Thyroid gland (tissue), 4 donors: ENCODE results near the gene C18orf54. TPM values are rescaled to one million over a fixed set of nuclear protein-coding genes. Genes with fewer than 3 reads are reported as not detected.
"Not testable (repeated sequence)": the region's sequence is repeated elsewhere in the genome, so short reads cannot be mapped to it uniquely, and the experiment has no call there.

Experiments
- DNase-seq, 2 donors: peaks; one replicate each; pipeline ENCODE4 v3.0.0-alpha.2; 2019
- H3K27ac ChIP-seq, 3 donors: fragments of 200-600 bp; sonication (generic); 1 replicate in 2 of 3; 2 replicates in 1 of 3; pipeline ENCODE4 v1.5.1; 2016 to 2019; ENCODE audit warnings: mild to moderate bottlenecking in 1 of 3, moderate library complexity in 1 of 3
- H3K27me3 ChIP-seq: fragments of 200-600 bp; sonication (generic); one replicate; pipeline ENCODE4 v1.5.1; 2019
- H3K36me3 ChIP-seq, 2 donors: fragments of 200-600 bp; sonication (generic); one replicate each; pipeline ENCODE4 v1.5.1; 2016 to 2019
- H3K4me1 ChIP-seq, 2 donors: fragments of 200-600 bp; sonication (generic); one replicate each; pipeline ENCODE4 v1.5.1; 2017 to 2019
- H3K4me3 ChIP-seq, 3 donors: fragments of 200-600 bp; sonication (generic); replicated peaks in 1 of 3; 1 replicate in 2 of 3; 2 replicates in 1 of 3; pipeline ENCODE4 v1.5.1; 2016; ENCODE audit warnings: mild to moderate bottlenecking in 1 of 3
- H3K9me3 ChIP-seq: fragments of 200-600 bp; sonication (generic); one replicate; pipeline ENCODE4 v1.5.1; 2017
- CTCF ChIP-seq, 6 experiments: fragments of 200-600 bp in 3 of 6; fragments of 450-650 bp in 3 of 6; sonication (generic) in 3 of 6; IDR thresholded peaks; one replicate each; pipeline ENCODE4 v1.5.1; 2016 to 2019; ENCODE audit warnings: antibody characterized with exemption in 6 of 6, mild to moderate bottlenecking in 2 of 6, inconsistent platforms in 1 of 6, moderate library complexity in 1 of 6
- POLR2A ChIP-seq, 2 donors: fragments of 450-650 bp; IDR thresholded peaks; one replicate each; pipeline ENCODE4 v1.6.1; 2017; ENCODE audit warnings: antibody characterized with exemption in 2 of 2, mild to moderate bottlenecking in 2 of 2, moderate library complexity in 1 of 2
- WGBS, 2 donors: methylation state at CpG; one replicate each; pipeline ENCODE4 v1.1.5; 2017; 5-methylcytosine and 5-hydroxymethylcytosine counted together
- intact Hi-C: fragments of 100-400 bp; cut with DNase I; formaldehyde crosslinking; loops from one replicate; pipeline ENCODE4 v1.15.1; 2023
- total RNA-seq, 4 donors: library from RNA; depleted of rRNA; stranded (reverse); fragments of >200 nt; gene quantifications; one replicate each; pipeline ENCODE4 v1.2.3, GENCODE V29; 2016

C18orf54 gene
- total RNA-seq = 1 to 10 TPM in 3 of 4 donors, under 1 TPM in 1; 0.96 to 2.2 (median 1.5) TPM

- peak; percentile 78 to 81 for DNase-seq
- 0% methylated on average over 43 to 58 of the region's 62 CpGs for WGBS, 2 donors
- TF ChIP-seq CTCF (IDR thresholded peaks at IDR 0.05) (peak in 3 of 6 experiments; percentile 8 to 34 (median 22)), POLR2A (IDR thresholded peaks at IDR 0.05) (peak in 1 of 2 donors; percentile 53)
- intact Hi-C loops = no loop called here
- no peaks in the 10 kb centered on the region for H3K36me3 ChIP-seq
- peak within 1 kb of the TSS in 1 of 3 donors; percentile 44 for H3K27ac ChIP-seq
- peak within 1 kb of the TSS; percentile 51 to 71 (median 66) for H3K4me3 ChIP-seq
- no peaks in the 10 kb centered on the region for H3K27me3 ChIP-seq
- no peaks in the 10 kb centered on the region for H3K9me3 ChIP-seq
- peaks cover 7 to 10% of the 10 kb centered on the region in 2 donors for H3K4me1 ChIP-seq
These were observed at the start of gene C18orf54, which contains the start of gene STARD6 for GRCh38 chr18:54357660-54358494. C18orf54 (plus strand) TSS chr18:54357906; CDS start chr18:54360573, 2,667 bp downstream. STARD6 (minus strand) TSS chr18:54357858; CDS start chr18:54354573, 3,285 bp downstream.

- H3K27ac ChIP-seq, DNase-seq, intact Hi-C loops, H3K9me3 ChIP-seq, H3K27me3 ChIP-seq, H3K4me1 ChIP-seq, H3K4me3 ChIP-seq, H3K36me3 ChIP-seq: not testable (repeated sequence)
- WGBS, 2 donors = 93 to 95% methylated on average over 5 to 8 of the region's 8 CpGs
These were observed 48.1 kb upstream of the C18orf54 start for GRCh38 chr18:54309564-54309963.

GRCh38 chr18:54316071-54316820, 41.5 kb upstream of the C18orf54 start:
- Histone ChIP-seq H3K9me3 (no peaks in the 10 kb centered on the region), H3K36me3 (no peaks in the 10 kb centered on the region), H3K4me3 (no peak overlapping the region), H3K4me1 (no peaks in the 10 kb centered on the region), H3K27me3 (no peaks in the 10 kb centered on the region), H3K27ac (no peak overlapping the region)
- intact Hi-C loops = no loop called here
- no peak for TF ChIP-seq CTCF (IDR thresholded peaks at IDR 0.05)
- TF ChIP-seq POLR2A (IDR thresholded peaks at IDR 0.05) = no peak
- DNase-seq = no peak

GRCh38 chr18:54323561-54323960, 34.1 kb upstream of the C18orf54 start:
- Histone ChIP-seq H3K27ac (no peak overlapping the region), H3K27me3 (no peaks in the 10 kb centered on the region), H3K9me3 (no peaks in the 10 kb centered on the region), H3K4me3 (no peak overlapping the region), H3K4me1 (no peaks in the 10 kb centered on the region), H3K36me3 (no peaks in the 10 kb centered on the region)
- no peak for DNase-seq
- TF ChIP-seq POLR2A (IDR thresholded peaks at IDR 0.05) (no peak), CTCF (IDR thresholded peaks at IDR 0.05) (no peak)
- intact Hi-C loops = no loop called here

GRCh38 chr18:54323970-54324369, 33.7 kb upstream of the C18orf54 start:
- Histone ChIP-seq H3K4me1 (no peaks in the 10 kb centered on the region), H3K36me3 (no peaks in the 10 kb centered on the region), H3K27me3 (no peaks in the 10 kb centered on the region), H3K4me3 (no peak overlapping the region), H3K9me3 (no peaks in the 10 kb centered on the region), H3K27ac (no peak overlapping the region)
- TF ChIP-seq POLR2A (IDR thresholded peaks at IDR 0.05) (no peak), CTCF (IDR thresholded peaks at IDR 0.05) (no peak)
- intact Hi-C loops = no loop called here
- WGBS, 2 donors = 76 to 78% methylated on average over 2 of the region's 2 CpGs
- no peak for DNase-seq
